Liver (tissue), 9 donors: ENCODE results near the gene MYO6. TPM values are rescaled to one million over a fixed set of nuclear protein-coding genes. Genes with fewer than 3 reads are reported as not detected.

Experiments used
- DNase-seq: peaks from one replicate; pipeline ENCODE4 v3.0.0-alpha.2; 2017; ENCODE audit warnings: low spot score
- H3K27ac ChIP-seq, 2 donors: one replicate each; pipeline ENCODE4 v1.7.0; 2013; ENCODE audit warnings: inconsistent platforms in 2 of 2, low read length in 2 of 2, control low read depth in 1 of 2, low read depth in 1 of 2, mild to moderate bottlenecking in 1 of 2
- H3K27me3 ChIP-seq, 4 donors: one replicate each; pipeline versions ENCODE4 v1.6.1 to v1.7.0; 2013; ENCODE audit warnings: low read length in 3 of 4, inconsistent platforms in 1 of 4, mild to moderate bottlenecking in 1 of 4, moderate library complexity in 1 of 4; ENCODE audit not compliant: control insufficient read depth in 4 of 4, insufficient read depth in 4 of 4
- H3K36me3 ChIP-seq, 4 donors: one replicate each; pipeline versions ENCODE4 v1.6.1 to v1.7.0; 2013; ENCODE audit warnings: low read length in 3 of 4, mild to moderate bottlenecking in 3 of 4, low read depth in 1 of 4, moderate library complexity in 1 of 4; ENCODE audit not compliant: control insufficient read depth in 4 of 4, insufficient read depth in 3 of 4
- H3K4me1 ChIP-seq, 4 donors: one replicate each; pipeline versions ENCODE4 v1.6.1 to v1.7.0; 2013; ENCODE audit warnings: low read length in 3 of 4, mild to moderate bottlenecking in 3 of 4, moderate library complexity in 1 of 4; ENCODE audit not compliant: control insufficient read depth in 4 of 4, insufficient read depth in 4 of 4
- H3K4me3 ChIP-seq, 3 donors: one replicate each; pipeline versions ENCODE4 v1.6.1 to v1.7.0; 2013; ENCODE audit warnings: low read length in 3 of 3, control low read depth in 1 of 3, low read depth in 1 of 3, mild to moderate bottlenecking in 1 of 3
- H3K9ac ChIP-seq, 2 donors: one replicate each; pipeline ENCODE4 v1.7.0; 2013; ENCODE audit warnings: low read length in 2 of 2, mild to moderate bottlenecking in 2 of 2, moderate library complexity in 2 of 2, control low read depth in 1 of 2, low read depth in 1 of 2
- H3K9me3 ChIP-seq, 4 donors: one replicate each; pipeline versions ENCODE4 v1.6.1 to v1.7.0; 2013; ENCODE audit warnings: low read length in 3 of 4; ENCODE audit not compliant: control insufficient read depth in 4 of 4
- EGR1 ChIP-seq, 2 donors: IDR thresholded peaks; 2 replicates each; pipeline ENCODE4 v1.6.1; 2016 to 2018; ENCODE audit warnings: antibody characterized with exemption in 2 of 2, low read depth in 2 of 2
- FOXA2 ChIP-seq: IDR thresholded peaks from 2 replicates; pipeline ENCODE4 v1.6.1; 2016; ENCODE audit warnings: antibody characterized with exemption
- GABPA ChIP-seq, 2 donors: IDR thresholded peaks in 1 of 2; conservative IDR thresholded peaks in 1 of 2; 2 replicates each; pipeline ENCODE4 v1.6.1; 2016; ENCODE audit warnings: antibody characterized with exemption in 2 of 2, mild to moderate bottlenecking in 1 of 2, moderate library complexity in 1 of 2
- HNF4A ChIP-seq, 2 donors: conservative IDR thresholded peaks; 2 replicates each; pipeline ENCODE4 v1.6.1; 2016; ENCODE audit warnings: antibody characterized with exemption in 2 of 2, mild to moderate bottlenecking in 2 of 2
- HNF4G ChIP-seq: IDR thresholded peaks from 2 replicates; pipeline ENCODE4 v1.6.1; 2016; ENCODE audit warnings: antibody characterized with exemption
- JUND ChIP-seq, 2 donors: IDR thresholded peaks; 2 replicates each; pipeline ENCODE4 v1.6.1; 2016; ENCODE audit warnings: antibody characterized with exemption in 2 of 2
- MAX ChIP-seq: IDR thresholded peaks from 2 replicates; pipeline ENCODE4 v1.6.1; 2016; ENCODE audit warnings: antibody characterized with exemption
- RAD21 ChIP-seq, 2 donors: IDR thresholded peaks; 2 replicates each; pipeline ENCODE4 v1.6.1; 2016; ENCODE audit warnings: antibody characterized with exemption in 2 of 2, mild to moderate bottlenecking in 2 of 2
- RXRA ChIP-seq, 2 donors: IDR thresholded peaks; 2 replicates each; pipeline ENCODE4 v1.6.1; 2017 to 2018; ENCODE audit warnings: antibody characterized with exemption in 2 of 2, mild to moderate bottlenecking in 1 of 2
- SP1 ChIP-seq: IDR thresholded peaks from 2 replicates; pipeline ENCODE4 v1.6.1; 2018; ENCODE audit warnings: antibody characterized with exemption, mild to moderate bottlenecking
- TAF1 ChIP-seq: conservative IDR thresholded peaks from 2 replicates; pipeline ENCODE4 v1.6.1; 2016; ENCODE audit warnings: antibody characterized with exemption, mild to moderate bottlenecking
- YY1 ChIP-seq: IDR thresholded peaks from 2 replicates; pipeline ENCODE4 v1.6.1; 2016; ENCODE audit warnings: antibody characterized with exemption, mild to moderate bottlenecking
- WGBS: extraction: QIAGEN DNeasy Blood & Tissue Kit; methylation state at CpG from one replicate; pipeline ENCODE4 v1.1.7; 2013; 5-methylcytosine and 5-hydroxymethylcytosine counted together
- polyA plus RNA-seq, 2 donors: library from polyadenylated mRNA; stranded (reverse) in 1 of 2; unstranded in 1 of 2; fragments of 200-250 nt in 1 of 2; fragments of >200 nt in 1 of 2; fragmentation: Nextera tagmentation in 1 of 2; extraction: Ambion mirVana in 1 of 2; gene quantifications; one replicate each; pipeline versions ENCODE4 v1.2.1 to v1.2.3, GENCODE V29; 2013 to 2015
- total RNA-seq, 2 donors: library from RNA; depleted of rRNA; stranded (reverse); fragments of >200 nt; gene quantifications; one replicate each; pipeline ENCODE4 v1.2.3, GENCODE V29; 2014
- TF ChIP-seq, protein P1 (sequence below): IDR thresholded peaks from 2 replicates; pipeline ENCODE4 v1.6.1; 2016; ENCODE audit warnings: antibody characterized with exemption, mild to moderate bottlenecking
- TF ChIP-seq, protein P2 (sequence below): IDR thresholded peaks from 2 replicates; pipeline ENCODE4 v1.6.1; 2016; ENCODE audit warnings: antibody characterized with exemption
- TF ChIP-seq, protein P3 (sequence below): IDR thresholded peaks from 2 replicates; pipeline ENCODE4 v1.6.1; 2016; ENCODE audit warnings: antibody characterized with exemption
- TF ChIP-seq, protein P4 (sequence below): fragments of 150-350 bp; IDR thresholded peaks from 2 replicates; pipeline ENCODE4 v1.5.1; 2017; ENCODE audit warnings: improper control_type of control experiment, low read depth, low read length; ENCODE audit not compliant: missing input control
- donor health status: healthy.
- donor health status: healthy.
- donor health status: healthy.
- donor health status: healthy.
- donor health status: healthy.

MYO6 gene
- total and polyA plus RNA-seq, 4 donors, result 6.5 to 18.3 (median 12.7) TPM

DNA sequence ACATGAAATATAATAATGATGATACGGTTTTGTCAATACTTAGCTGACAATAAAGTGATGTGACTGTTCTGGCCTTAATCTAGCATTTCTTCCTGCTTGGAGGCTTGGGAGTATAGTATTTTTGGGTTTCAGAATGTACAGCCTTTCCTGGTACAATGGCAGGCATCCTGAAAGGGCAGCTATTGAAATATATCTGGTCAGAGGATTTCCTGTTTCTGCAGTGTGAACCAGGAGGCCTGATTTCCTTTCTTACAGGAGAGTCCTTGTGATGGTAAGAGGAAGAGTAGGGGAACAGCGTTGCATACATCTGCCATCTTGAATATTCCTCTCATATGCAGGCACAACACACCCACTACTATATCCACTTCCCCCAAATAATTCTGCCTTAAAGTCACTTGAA lies 93.7 kb downstream of the MYO6 start (continued):
- TF ChIP-seq, protein P1, sequence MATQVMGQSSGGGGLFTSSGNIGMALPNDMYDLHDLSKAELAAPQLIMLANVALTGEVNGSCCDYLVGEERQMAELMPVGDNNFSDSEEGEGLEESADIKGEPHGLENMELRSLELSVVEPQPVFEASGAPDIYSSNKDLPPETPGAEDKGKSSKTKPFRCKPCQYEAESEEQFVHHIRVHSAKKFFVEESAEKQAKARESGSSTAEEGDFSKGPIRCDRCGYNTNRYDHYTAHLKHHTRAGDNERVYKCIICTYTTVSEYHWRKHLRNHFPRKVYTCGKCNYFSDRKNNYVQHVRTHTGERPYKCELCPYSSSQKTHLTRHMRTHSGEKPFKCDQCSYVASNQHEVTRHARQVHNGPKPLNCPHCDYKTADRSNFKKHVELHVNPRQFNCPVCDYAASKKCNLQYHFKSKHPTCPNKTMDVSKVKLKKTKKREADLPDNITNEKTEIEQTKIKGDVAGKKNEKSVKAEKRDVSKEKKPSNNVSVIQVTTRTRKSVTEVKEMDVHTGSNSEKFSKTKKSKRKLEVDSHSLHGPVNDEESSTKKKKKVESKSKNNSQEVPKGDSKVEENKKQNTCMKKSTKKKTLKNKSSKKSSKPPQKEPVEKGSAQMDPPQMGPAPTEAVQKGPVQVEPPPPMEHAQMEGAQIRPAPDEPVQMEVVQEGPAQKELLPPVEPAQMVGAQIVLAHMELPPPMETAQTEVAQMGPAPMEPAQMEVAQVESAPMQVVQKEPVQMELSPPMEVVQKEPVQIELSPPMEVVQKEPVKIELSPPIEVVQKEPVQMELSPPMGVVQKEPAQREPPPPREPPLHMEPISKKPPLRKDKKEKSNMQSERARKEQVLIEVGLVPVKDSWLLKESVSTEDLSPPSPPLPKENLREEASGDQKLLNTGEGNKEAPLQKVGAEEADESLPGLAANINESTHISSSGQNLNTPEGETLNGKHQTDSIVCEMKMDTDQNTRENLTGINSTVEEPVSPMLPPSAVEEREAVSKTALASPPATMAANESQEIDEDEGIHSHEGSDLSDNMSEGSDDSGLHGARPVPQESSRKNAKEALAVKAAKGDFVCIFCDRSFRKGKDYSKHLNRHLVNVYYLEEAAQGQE, result no peak
- TF ChIP-seq, protein P2, sequence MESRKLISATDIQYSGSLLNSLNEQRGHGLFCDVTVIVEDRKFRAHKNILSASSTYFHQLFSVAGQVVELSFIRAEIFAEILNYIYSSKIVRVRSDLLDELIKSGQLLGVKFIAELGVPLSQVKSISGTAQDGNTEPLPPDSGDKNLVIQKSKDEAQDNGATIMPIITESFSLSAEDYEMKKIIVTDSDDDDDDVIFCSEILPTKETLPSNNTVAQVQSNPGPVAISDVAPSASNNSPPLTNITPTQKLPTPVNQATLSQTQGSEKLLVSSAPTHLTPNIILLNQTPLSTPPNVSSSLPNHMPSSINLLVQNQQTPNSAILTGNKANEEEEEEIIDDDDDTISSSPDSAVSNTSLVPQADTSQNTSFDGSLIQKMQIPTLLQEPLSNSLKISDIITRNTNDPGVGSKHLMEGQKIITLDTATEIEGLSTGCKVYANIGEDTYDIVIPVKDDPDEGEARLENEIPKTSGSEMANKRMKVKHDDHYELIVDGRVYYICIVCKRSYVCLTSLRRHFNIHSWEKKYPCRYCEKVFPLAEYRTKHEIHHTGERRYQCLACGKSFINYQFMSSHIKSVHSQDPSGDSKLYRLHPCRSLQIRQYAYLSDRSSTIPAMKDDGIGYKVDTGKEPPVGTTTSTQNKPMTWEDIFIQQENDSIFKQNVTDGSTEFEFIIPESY, result no peak

DNA sequence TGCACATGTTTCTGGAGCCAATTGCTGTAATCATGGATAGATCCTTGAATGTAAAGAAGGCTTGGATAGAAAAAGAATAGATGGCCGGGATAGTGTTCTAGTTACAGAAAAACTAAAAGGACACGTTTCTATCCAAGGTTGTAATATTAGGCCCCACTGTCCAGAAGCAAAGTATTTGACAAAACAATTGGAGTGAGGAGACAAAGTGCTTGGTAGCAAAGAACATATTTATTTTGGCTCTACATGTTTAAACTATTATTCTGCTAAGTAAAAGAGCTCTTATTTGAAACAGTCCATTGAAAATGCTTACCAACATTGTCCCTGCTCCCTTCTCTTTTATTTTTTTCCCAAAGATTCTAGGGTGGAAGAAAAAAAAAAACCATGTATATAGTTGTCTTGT lies 94.4 kb downstream of the MYO6 start:
- Histone ChIP-seq H3K27ac (no peak overlapping the region), H3K27me3 (no peaks in the 10 kb centered on the region), H3K9ac (no peak overlapping the region), H3K4me1 (no peaks in the 10 kb centered on the region), H3K36me3 (peaks cover 0 to 8% (median 1%) of the 10 kb centered on the region in 4 donors), H3K4me3 (no peak overlapping the region), H3K9me3 (no peaks in the 10 kb centered on the region)
- TF ChIP-seq, protein P3, sequence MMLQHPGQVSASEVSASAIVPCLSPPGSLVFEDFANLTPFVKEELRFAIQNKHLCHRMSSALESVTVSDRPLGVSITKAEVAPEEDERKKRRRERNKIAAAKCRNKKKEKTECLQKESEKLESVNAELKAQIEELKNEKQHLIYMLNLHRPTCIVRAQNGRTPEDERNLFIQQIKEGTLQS, result no peak
- TF ChIP-seq RXRA (IDR thresholded peaks at IDR 0.05) (no peak), RAD21 (IDR thresholded peaks at IDR 0.05) (no peak), HNF4A (conservative IDR thresholded peaks at IDR 0.05) (no peak), TAF1 (no peak), SP1 (no peak), HNF4G (no peak), EGR1 (IDR thresholded peaks at IDR 0.05; ENCODE audit: low read depth in 2 of 2) (no peak), MAX (no peak), YY1 (no peak), FOXA2 (no peak), JUND (IDR thresholded peaks at IDR 0.05) (no peak), GABPA (IDR thresholded peaks at IDR 0.05 in 1 of 2, conservative IDR thresholded peaks at IDR 0.05 in 1 of 2) (no peak)
- TF ChIP-seq, protein P2, result no peak
- TF ChIP-seq, protein P4, sequence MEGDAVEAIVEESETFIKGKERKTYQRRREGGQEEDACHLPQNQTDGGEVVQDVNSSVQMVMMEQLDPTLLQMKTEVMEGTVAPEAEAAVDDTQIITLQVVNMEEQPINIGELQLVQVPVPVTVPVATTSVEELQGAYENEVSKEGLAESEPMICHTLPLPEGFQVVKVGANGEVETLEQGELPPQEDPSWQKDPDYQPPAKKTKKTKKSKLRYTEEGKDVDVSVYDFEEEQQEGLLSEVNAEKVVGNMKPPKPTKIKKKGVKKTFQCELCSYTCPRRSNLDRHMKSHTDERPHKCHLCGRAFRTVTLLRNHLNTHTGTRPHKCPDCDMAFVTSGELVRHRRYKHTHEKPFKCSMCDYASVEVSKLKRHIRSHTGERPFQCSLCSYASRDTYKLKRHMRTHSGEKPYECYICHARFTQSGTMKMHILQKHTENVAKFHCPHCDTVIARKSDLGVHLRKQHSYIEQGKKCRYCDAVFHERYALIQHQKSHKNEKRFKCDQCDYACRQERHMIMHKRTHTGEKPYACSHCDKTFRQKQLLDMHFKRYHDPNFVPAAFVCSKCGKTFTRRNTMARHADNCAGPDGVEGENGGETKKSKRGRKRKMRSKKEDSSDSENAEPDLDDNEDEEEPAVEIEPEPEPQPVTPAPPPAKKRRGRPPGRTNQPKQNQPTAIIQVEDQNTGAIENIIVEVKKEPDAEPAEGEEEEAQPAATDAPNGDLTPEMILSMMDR, result no peak
- TF ChIP-seq, protein P1, result no peak
- no peak for DNase-seq
- WGBS, result 63% methylated on average over 2 of the region's 2 CpGs
